GM18907 (cell line): ENCODE measurements around the gene DEAF1.
"Not testable (repeated sequence)": the region's sequence is repeated elsewhere in the genome, so short reads cannot be mapped to it uniquely, and the experiment has no call there.

Experiments
- ATAC-seq: cut with Tn5 transposase; IDR thresholded peaks from one replicate; pipeline ENCODE4 v1.9.1; 2021; ENCODE audit warnings: mild to moderate bottlenecking, moderate library complexity; ENCODE audit not compliant: unreplicated experiment

DEAF1 gene

GRCh38 chr11:653136-653535 is 41.9 kb downstream of the DEAF1 start:
- ATAC-seq, result not testable (repeated sequence)

- ATAC-seq, result no peak
Observed at GRCh38 chr11:650482-650881, 44.5 kb downstream of the DEAF1 start.

- not testable (repeated sequence) for ATAC-seq
Observed at GRCh38 chr11:647672-648158, 47.3 kb downstream of the DEAF1 start.

GRCh38 chr11:646214-646613 is 48.8 kb downstream of the DEAF1 start:
- ATAC-seq, result no peak

- ATAC-seq, result no peak
Observed at GRCh38 chr11:645536-645935, 49.5 kb downstream of the DEAF1 start.

GRCh38 chr11:643849-644738 is 50.9 kb downstream of the DEAF1 start:
- no peak for ATAC-seq

- no peak for ATAC-seq
Observed at GRCh38 chr11:643366-643765, 51.7 kb downstream of the DEAF1 start.

GRCh38 chr11:641806-642370 is 53.1 kb downstream of the DEAF1 start:
- no peak for ATAC-seq

GRCh38 chr11:640021-640706 is 54.9 kb downstream of the DEAF1 start:
- ATAC-seq, result no peak

- ATAC-seq, result no peak
Observed at GRCh38 chr11:639332-639955, 55.6 kb downstream of the DEAF1 start.

GRCh38 chr11:638631-639331 is 56.2 kb downstream of the DEAF1 start:
- ATAC-seq, result no peak

GRCh38 chr11:637593-638521 is 57.2 kb downstream of the DEAF1 start:
- no peak for ATAC-seq

- ATAC-seq, result no peak
Observed at GRCh38 chr11:637333-637592, 57.8 kb downstream of the DEAF1 start.

- no peak for ATAC-seq
Observed at GRCh38 chr11:636511-637332, 58.3 kb downstream of the DEAF1 start, which contains the start of gene DRD4. TSS of gene DRD4 (plus strand) at chr11:637269. CDS start at chr11:637305, 36 bp downstream.

GRCh38 chr11:635945-636510 is 59.0 kb downstream of the DEAF1 start:
- no peak for ATAC-seq

GRCh38 chr11:630871-631270 is 64.2 kb downstream of the DEAF1 start:
- ATAC-seq, result no peak

- ATAC-seq, result no peak
Observed at GRCh38 chr11:629237-629583, 65.8 kb downstream of the DEAF1 start.

GRCh38 chr11:628056-628455 is 67.0 kb downstream of the DEAF1 start:
- ATAC-seq, result no peak

GRCh38 chr11:627308-627576 is 67.8 kb downstream of the DEAF1 start:
- no peak for ATAC-seq
